Natural killer cell (primary cell): ENCODE results near the gene KRTAP5-3. TPM values are rescaled to one million over a fixed set of nuclear protein-coding genes. Genes with fewer than 3 reads are reported as not detected.

Source experiments
- ATAC-seq, 3 donors: fragments of 150-1000 bp in 2 of 3; fragments of 200-7000 bp in 1 of 3; cut with Tn5 transposase; 1 replicate in 1 of 3; 2 replicates in 2 of 3; pipeline ENCODE4 v1.10.0; 2021; ENCODE audit warnings: mild to moderate bottlenecking in 2 of 3, moderate library complexity in 2 of 3
- DNase-seq, 2 donors: peaks; one replicate each; pipeline versions ENCODE4 v3.0.0 to v3.0.0-alpha.2; 2013 to 2021; ENCODE audit warnings: mixed read lengths in 1 of 2
- H3K27ac ChIP-seq: one replicate; pipeline ENCODE4 v1.5.1; 2013; ENCODE audit warnings: mild to moderate bottlenecking, low read length
- H3K27me3 ChIP-seq: one replicate; pipeline ENCODE4 v1.6.1; 2013; ENCODE audit warnings: low read length; ENCODE audit not compliant: control insufficient read depth, insufficient read depth
- H3K36me3 ChIP-seq: one replicate; pipeline ENCODE4 v1.6.1; 2013; ENCODE audit warnings: low read length; ENCODE audit not compliant: control insufficient read depth, insufficient read depth
- H3K4me1 ChIP-seq: one replicate; pipeline ENCODE4 v1.6.1; 2013; ENCODE audit warnings: low read length; ENCODE audit not compliant: control insufficient read depth, insufficient read depth
- H3K4me3 ChIP-seq: one replicate; pipeline ENCODE4 v1.5.1; 2013; ENCODE audit warnings: low read length
- H3K9me3 ChIP-seq: one replicate; pipeline ENCODE4 v1.6.1; 2013; ENCODE audit warnings: low read length; ENCODE audit not compliant: control insufficient read depth, insufficient read depth
- H3K27ac Mint-ChIP-seq, 2 donors: one replicate each; pipeline ENCODE4 v1.8.0; 2022; ENCODE audit warnings: mild to moderate bottlenecking in 2 of 2, mixed read lengths in 2 of 2, moderate library complexity in 1 of 2
- H3K27me3 Mint-ChIP-seq, 2 donors: one replicate each; pipeline ENCODE4 v1.8.0; 2022; ENCODE audit warnings: low read depth in 2 of 2, mixed read lengths in 2 of 2
- H3K36me3 Mint-ChIP-seq: one replicate; pipeline ENCODE4 v1.8.0; 2022; ENCODE audit warnings: mixed read lengths
- H3K4me1 Mint-ChIP-seq, 2 donors: one replicate each; pipeline ENCODE4 v1.8.0; 2022; ENCODE audit warnings: mixed read lengths in 2 of 2
- H3K4me3 Mint-ChIP-seq: one replicate; pipeline ENCODE4 v1.8.0; 2022; ENCODE audit warnings: mild to moderate bottlenecking, moderate library complexity, mixed read lengths
- H3K9me3 Mint-ChIP-seq, 2 donors: one replicate each; pipeline ENCODE4 v1.8.0; 2022; ENCODE audit warnings: mixed read lengths in 2 of 2
- WGBS: methylation state at CpG from one replicate; pipeline ENCODE4 v1.1.7; 2013; ENCODE audit warnings: missing lambda C conversion rate; ENCODE audit not compliant: insufficient coverage; 5-methylcytosine and 5-hydroxymethylcytosine counted together
- intact Hi-C: fragments of 100-400 bp; cut with micrococcal nuclease; formaldehyde crosslinking; loops from one replicate; pipeline ENCODE4 v1.14.2; 2022
- total RNA-seq, 4 donors: library from RNA; stranded (reverse); fragments of 120-200 nt in 1 of 4; gene quantifications; one replicate each; pipeline versions ENCODE4 v1.2.3 to v1.2.4, GENCODE V29; 2013 to 2022
- TF ChIP-seq, protein P1 (sequence below): fragments of 200-600 bp; IDR thresholded peaks from one replicate; pipeline ENCODE4 v1.8.0; 2022; ENCODE audit warnings: antibody characterized with exemption

Gene KRTAP5-3
- total RNA-seq, 3 donors from 2014 or later (not counting 1 experiment from before 2014, with no cell fraction given): not detected

DNA sequence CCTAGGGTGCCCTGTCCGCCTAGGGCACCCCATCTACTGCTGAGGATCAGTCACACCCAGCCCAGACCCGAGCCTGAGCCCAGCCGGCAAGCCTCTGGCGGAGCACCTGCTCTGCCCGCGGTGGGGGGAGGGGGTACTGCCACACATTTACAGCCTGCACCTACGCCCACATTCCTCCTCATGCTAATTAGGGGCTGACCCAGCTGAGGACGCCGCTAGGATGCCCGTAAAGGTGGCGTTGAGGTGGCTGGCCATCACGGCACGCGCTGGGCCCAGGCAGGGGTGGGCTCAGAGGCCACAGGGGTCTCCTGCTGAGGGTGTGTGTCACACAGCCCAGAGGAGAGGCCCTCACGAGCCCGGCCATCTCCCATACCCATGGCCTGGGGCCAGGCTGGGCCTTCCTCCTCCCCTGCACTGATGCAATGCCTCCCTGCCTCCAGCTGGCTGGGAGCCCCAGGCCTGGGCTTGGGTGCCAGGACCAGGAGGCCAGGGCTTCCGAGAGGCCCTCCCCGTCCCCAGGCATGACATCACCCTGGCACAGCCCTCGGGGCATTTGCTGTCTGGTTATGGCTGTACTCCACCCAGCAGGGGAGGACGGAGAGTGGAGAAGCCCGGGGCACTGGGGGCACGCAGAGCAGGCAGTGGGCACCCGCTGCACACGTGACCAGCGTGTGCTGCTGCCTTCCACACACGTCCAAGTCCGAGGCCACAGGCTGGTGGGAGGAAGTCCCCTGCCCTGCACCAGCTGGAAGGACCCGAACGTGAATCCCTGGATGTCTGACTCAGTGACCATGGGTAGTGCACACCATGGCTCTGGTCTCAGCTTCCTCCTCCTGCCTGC, 48.9 kb downstream of the KRTAP5-3 start:
- Histone ChIP-seq H3K36me3 (no peaks in the 10 kb centered on the region), H3K27ac (no peak overlapping the region), H3K4me3 (no peak overlapping the region), H3K9me3 (no peaks in the 10 kb centered on the region), H3K4me1 (no peaks in the 10 kb centered on the region), H3K27me3 (peaks cover 2% of the 10 kb centered on the region)
- peak overlapping the region; percentile 44 to 51 for H3K27ac Mint-ChIP-seq
- DNase-seq: peak; percentile 19 to 34
- intact Hi-C loops: no loop called here
- WGBS: 67% methylated on average over 29 of the region's 29 CpGs
- peak in 2 of 3 donors; percentile 1 to 4 for ATAC-seq
- no peaks in the 10 kb centered on the region for H3K36me3 Mint-ChIP-seq
- peaks cover 0 to 5% of the 10 kb centered on the region in 2 donors for H3K4me1 Mint-ChIP-seq
- TF ChIP-seq, protein P1, sequence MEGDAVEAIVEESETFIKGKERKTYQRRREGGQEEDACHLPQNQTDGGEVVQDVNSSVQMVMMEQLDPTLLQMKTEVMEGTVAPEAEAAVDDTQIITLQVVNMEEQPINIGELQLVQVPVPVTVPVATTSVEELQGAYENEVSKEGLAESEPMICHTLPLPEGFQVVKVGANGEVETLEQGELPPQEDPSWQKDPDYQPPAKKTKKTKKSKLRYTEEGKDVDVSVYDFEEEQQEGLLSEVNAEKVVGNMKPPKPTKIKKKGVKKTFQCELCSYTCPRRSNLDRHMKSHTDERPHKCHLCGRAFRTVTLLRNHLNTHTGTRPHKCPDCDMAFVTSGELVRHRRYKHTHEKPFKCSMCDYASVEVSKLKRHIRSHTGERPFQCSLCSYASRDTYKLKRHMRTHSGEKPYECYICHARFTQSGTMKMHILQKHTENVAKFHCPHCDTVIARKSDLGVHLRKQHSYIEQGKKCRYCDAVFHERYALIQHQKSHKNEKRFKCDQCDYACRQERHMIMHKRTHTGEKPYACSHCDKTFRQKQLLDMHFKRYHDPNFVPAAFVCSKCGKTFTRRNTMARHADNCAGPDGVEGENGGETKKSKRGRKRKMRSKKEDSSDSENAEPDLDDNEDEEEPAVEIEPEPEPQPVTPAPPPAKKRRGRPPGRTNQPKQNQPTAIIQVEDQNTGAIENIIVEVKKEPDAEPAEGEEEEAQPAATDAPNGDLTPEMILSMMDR: no peak
- H3K9me3 Mint-ChIP-seq: no peaks in the 10 kb centered on the region
- peak overlapping the region; percentile 35 for H3K4me3 Mint-ChIP-seq
- peaks cover 0 to 11% of the 10 kb centered on the region in 2 donors for H3K27me3 Mint-ChIP-seq

DNA sequence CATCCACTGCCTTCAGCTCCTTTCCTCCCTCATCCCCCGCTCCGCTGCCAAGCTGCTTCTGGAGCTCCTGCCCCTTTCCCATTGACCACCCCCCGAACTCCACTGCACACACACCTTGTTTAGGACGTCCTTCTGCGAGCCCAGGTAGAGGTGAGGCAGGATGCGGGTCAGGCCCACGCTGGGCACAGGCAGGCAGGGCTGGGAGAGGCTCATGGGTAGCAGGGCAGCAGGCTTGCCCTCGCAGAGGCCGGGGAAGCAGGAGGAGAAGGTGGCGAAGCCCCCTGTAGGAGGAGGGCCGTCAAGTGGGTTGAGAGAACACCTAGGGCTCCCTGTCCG, 49.5 kb downstream of the KRTAP5-3 start:
- no peak overlapping the region for H3K4me3 ChIP-seq
- H3K9me3 ChIP-seq: no peaks in the 10 kb centered on the region
- TF ChIP-seq, protein P1: no peak
- Mint-ChIP-seq H3K27ac (peak overlapping the region; percentile 44 to 51), H3K9me3 (no peaks in the 10 kb centered on the region), H3K36me3 (no peaks in the 10 kb centered on the region), H3K4me1 (peaks cover 0 to 5% of the 10 kb centered on the region in 2 donors), H3K27me3 (peaks cover 0 to 15% of the 10 kb centered on the region in 2 donors), H3K4me3 (peak overlapping the region; percentile 37)
- ATAC-seq (no peak), DNase-seq (peak in 1 of 2 donors; percentile 24)
- H3K36me3 ChIP-seq: no peaks in the 10 kb centered on the region
- no peak overlapping the region for H3K27ac ChIP-seq
- intact Hi-C loops: no loop called here
- no peaks in the 10 kb centered on the region for H3K4me1 ChIP-seq
- 78% methylated on average over 12 of the region's 12 CpGs for WGBS
- peaks cover 5% of the 10 kb centered on the region for H3K27me3 ChIP-seq

DNA sequence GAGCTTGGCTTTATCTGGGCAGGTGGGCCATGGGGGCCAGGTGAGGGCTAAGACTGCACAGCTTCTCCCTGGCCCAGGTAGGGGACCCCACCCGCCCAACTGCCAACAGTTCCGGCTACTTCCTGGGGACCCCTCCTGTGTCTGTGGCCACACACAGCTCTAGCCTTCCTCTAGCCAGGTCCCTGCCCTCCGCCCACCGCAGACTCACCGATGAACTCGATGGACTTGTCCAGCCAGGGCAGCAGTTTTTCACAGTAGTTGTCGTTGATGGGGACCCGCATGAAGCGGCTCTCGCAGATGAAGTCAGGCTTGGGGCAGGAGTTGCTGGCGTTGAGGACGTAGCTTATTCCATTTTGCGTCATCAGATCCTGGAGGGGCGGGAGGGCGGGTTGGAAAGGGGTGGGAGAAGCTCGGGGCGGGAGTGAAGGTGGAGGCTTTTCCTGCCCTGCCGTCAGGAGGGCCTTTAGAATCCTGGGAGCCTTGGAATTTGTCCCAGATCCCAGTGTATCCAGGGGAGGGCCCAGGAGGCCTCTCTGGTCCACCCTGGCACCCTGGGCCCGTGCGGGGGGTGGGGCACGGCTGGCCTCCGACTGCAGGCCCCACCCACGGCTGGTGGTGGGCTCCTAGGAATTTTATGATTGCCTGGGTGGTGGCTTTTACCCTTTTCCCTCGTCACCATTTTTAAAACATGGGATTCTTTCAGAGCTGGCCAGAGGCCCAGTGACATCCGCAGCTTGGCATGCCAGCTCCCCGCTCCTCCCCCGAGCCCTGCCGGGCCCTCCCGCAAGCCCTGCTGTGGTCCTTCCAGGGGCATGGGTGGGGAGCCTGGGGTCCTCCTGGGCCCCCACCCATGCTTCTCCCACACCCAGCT, 50.1 kb downstream of the KRTAP5-3 start:
- H3K27me3 Mint-ChIP-seq: peaks cover 0 to 16% of the 10 kb centered on the region in 2 donors
- intact Hi-C loops: no loop called here
- peak overlapping the region; percentile 26 for H3K4me3 Mint-ChIP-seq
- H3K4me1 Mint-ChIP-seq: peaks cover 0 to 5% of the 10 kb centered on the region in 2 donors
- H3K4me1 ChIP-seq: no peaks in the 10 kb centered on the region
- no peaks in the 10 kb centered on the region for H3K9me3 ChIP-seq
- ATAC-seq (no peak), DNase-seq (no peak)
- 79% methylated on average over 29 of the region's 29 CpGs for WGBS
- no peak overlapping the region for H3K27ac ChIP-seq
- no peaks in the 10 kb centered on the region for H3K9me3 Mint-ChIP-seq
- H3K36me3 Mint-ChIP-seq: no peaks in the 10 kb centered on the region
- H3K27ac Mint-ChIP-seq: peak overlapping the region; percentile 54 to 69
- H3K36me3 ChIP-seq: no peaks in the 10 kb centered on the region
- H3K27me3 ChIP-seq: peaks cover 5% of the 10 kb centered on the region
- H3K4me3 ChIP-seq: no peak overlapping the region
- TF ChIP-seq, protein P1: no peak

Other genes with a start within 250 kb of the KRTAP5-3 start
- gene BRSK2, start 218.5 kb downstream of the KRTAP5-3 start, total RNA-seq: under 1 TPM in 2 of 3 donors, not detected in 1; 0.11 to 0.14 TPM
- 10 to 100 TPM; 61.9 to 79.6 (median 78.5) TPM for gene MOB2, start 121.7 kb downstream of the KRTAP5-3 start, total RNA-seq
- 10 to 100 TPM; 24.1 to 47.3 (median 38.4) TPM for gene DUSP8, start 36.2 kb downstream of the KRTAP5-3 start, total RNA-seq
- gene KRTAP5-1, start 23.2 kb downstream of the KRTAP5-3 start, total RNA-seq: not detected
- gene KRTAP5-2, start 10.2 kb downstream of the KRTAP5-3 start, total RNA-seq: not detected
- not detected for gene KRTAP5-4, start 13.7 kb upstream of the KRTAP5-3 start, total RNA-seq
- gene KRTAP5-5, start 21.3 kb upstream of the KRTAP5-3 start, total RNA-seq: not detected
- gene KRTAP5-6, start 88.7 kb upstream of the KRTAP5-3 start, total RNA-seq: not detected
- 1 to 10 TPM; 5.5 to 8.1 (median 6.5) TPM for gene IFITM10, start 142.1 kb upstream of the KRTAP5-3 start, total RNA-seq
- gene CTSD, start 155.5 kb upstream of the KRTAP5-3 start, total RNA-seq: 100 to 1,000 TPM; 388 to 446 (median 415) TPM
- not detected for gene SYT8, start 226.5 kb upstream of the KRTAP5-3 start, total RNA-seq
- 1 to 10 TPM; 1.2 to 5.4 (median 3.6) TPM for gene TNNI2, start 230.5 kb upstream of the KRTAP5-3 start, total RNA-seq
- gene LSP1, start 244.6 kb upstream of the KRTAP5-3 start, total RNA-seq: 100 to 1,000 TPM; 487 to 595 (median 536) TPM